GM19099 (cell line): ENCODE data around the gene PIAS4.

ENCODE experiments used
- POLR2A ChIP-seq: IDR thresholded peaks from 3 replicates; pipeline ENCODE4 v1.6.1; 2011; ENCODE audit warnings: low read depth; ENCODE audit not compliant: insufficient read length; ENCODE audit errors: extremely low read depth

PIAS4 gene

GRCh38 chr19:4053423-4054324 lies 46.1 kb downstream of the PIAS4 start:
- TF ChIP-seq POLR2A = no peak

- TF ChIP-seq POLR2A = no peak
Measured at GRCh38 chr19:4054441-4055208, 47.1 kb downstream of the PIAS4 start.

GRCh38 chr19:4055209-4055552 lies 47.6 kb downstream of the PIAS4 start:
- TF ChIP-seq POLR2A = no peak

DNA sequence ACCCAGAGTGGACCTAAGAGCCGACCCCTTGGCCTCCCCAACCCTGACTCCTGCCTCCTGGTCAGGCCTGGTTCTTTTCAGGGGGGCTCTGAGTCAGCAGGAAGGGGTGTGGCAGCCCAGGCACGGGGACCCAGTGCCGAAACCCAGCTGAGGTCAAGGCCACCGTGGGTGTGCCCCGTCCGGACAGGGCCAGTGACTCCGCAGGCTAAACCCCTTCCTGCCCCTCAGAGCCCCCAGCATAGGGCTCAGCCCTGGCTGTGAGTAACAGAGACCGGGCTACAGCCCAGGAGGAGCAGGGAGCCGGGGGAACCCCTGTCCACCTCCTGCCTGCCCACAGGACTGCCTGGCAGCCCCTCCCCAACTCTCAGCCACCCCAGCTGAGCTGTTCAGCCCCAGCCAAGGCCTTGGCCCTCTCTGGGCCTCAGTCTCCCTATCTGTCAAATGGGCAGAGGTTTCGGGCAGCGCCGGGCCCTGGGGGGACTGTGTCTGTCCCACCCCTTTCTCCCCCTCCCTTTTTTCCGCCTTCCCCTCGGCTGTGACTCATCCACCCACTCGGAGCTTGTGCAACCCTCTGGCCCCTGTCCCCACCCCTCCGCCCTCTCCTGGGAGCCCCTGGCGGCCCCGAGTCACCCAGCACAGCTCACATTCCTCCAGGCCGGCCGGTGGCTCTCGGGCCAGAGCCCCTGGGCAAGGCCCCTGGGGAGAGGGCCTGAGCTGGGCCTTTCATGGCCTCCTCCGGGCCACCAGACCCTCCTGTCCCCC lies 50.6 kb downstream of the PIAS4 start:
- TF ChIP-seq POLR2A = no peak

DNA sequence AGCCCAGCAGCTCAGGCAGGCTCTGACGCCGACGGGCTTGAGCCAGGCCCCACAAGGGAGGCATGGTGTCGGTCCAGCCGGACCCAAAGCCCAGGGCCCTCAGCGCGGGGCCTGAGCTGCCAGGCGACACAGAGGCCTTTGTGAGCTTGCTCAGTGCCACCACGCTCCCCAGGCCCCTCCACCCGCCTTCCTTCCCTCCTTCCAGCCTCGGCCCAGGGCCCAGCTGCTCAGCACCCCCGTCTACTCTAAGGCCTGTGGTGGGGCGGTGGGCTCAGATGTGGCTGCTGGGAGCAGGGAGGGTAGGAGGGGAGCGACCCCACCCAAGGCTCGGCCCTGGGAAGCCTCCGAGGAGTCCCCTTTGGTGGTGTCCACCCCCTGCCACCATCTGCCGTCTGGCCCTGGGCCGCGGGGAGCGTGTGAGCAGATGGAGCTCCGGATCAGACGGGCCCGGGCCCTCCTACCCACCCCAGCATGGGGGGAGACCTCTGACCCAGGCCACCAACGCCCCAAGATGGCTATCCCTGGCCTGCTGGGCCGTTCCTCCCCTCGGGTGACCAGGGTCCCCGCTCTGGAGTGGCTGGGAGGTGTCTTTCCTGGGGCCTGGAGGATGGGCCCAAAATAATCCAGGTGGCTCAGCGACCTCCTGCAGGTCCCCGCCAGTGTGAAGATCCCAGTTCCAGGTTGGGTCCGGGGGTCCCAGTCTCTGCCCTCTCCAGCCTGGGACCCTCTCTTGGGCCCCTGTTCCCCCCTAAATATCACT lies 51.3 kb downstream of the PIAS4 start:
- no peak for TF ChIP-seq POLR2A

DNA sequence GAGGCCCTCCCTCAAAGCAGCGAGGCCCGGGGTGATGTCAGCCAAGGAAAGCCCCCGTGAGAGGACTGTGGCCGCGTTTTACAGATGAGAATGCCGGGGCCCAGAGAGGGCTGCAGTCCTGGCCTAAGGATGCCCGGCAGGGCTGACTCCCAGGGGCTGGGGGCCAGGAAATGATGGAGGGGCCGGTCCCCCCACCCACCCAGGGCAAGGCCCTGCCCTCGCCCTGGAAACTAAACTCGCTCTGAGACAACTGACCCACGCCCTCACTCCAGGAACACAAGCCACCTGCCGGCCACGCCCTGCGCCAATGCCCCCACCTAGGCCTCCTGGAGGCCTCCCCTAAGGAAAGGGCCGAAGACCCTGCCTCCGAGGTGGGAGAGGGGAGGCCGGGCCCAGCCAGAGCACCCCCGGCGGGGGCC lies 51.9 kb downstream of the PIAS4 start:
- TF ChIP-seq POLR2A = no peak

- TF ChIP-seq POLR2A = no peak
Measured at GRCh38 chr19:4059891-4060620, 52.5 kb downstream of the PIAS4 start.

GRCh38 chr19:4060621-4061177 lies 53.2 kb downstream of the PIAS4 start:
- no peak for TF ChIP-seq POLR2A

GRCh38 chr19:4061178-4061682 lies 53.7 kb downstream of the PIAS4 start:
- no peak for TF ChIP-seq POLR2A

- TF ChIP-seq POLR2A = no peak
Measured at GRCh38 chr19:4061683-4062418, 54.3 kb downstream of the PIAS4 start.

- TF ChIP-seq POLR2A = no peak
Measured at GRCh38 chr19:4062419-4063368, 55.2 kb downstream of the PIAS4 start.

DNA sequence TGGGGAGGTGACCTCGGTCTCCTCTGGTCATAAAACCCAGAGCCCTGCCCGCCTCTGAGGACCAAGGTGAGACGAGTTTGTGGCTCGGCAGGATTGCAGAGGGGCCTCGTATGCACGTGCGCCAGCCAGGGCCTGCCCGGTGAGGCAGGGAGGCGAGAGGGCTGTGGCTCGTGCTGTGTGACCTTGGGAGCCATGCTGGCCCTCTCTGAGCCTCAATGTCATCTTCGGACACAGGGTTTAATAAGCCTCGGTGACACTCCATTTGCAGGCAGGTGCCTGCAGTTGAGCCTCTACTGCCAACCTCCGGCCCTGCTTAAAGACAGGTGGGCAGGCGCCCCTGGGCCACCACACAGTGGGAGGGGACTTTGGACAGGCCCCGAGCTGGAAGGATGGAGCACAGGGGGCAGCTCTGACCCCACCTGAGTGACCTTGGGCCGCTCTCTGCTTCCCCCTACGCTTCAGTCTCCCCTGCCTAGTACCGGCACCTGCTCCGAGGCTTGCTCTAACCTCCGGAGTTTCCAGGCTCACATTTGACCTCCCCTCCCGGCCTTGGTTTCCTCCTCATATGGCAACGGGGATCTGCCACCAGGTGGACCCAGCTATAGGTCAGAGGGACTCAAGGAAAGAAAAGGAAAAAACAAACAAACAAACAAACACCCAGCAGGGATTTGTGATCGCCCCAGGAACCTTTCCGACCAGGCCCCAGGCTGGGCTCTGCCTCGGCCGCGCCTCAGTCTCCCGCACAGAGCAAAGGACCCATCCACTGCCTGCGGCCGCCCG lies 56.0 kb downstream of the PIAS4 start:
- TF ChIP-seq POLR2A = no peak

- no peak for TF ChIP-seq POLR2A
Measured at GRCh38 chr19:4064149-4064495, 56.6 kb downstream of the PIAS4 start.
